Psoas muscle (tissue), 8 donors: ENCODE measurements around the gene INKA1. TPM values are rescaled to one million over a fixed set of nuclear protein-coding genes. Genes with fewer than 3 reads are reported as not detected.
A peak's percentile ranks its signal among the peaks of the same experiment; 100 is the strongest.

Experiments used
- ATAC-seq, 4 donors: fragments of 200-7000 bp; cut with Tn5 transposase; one replicate each; pipeline ENCODE4 v1.9.1; 2020; ENCODE audit warnings: moderate library complexity in 3 of 4, mild to moderate bottlenecking in 2 of 4
- DNase-seq, 2 donors: peaks; one replicate each; pipeline ENCODE4 v3.0.0-alpha.2; 2020
- H3K27ac ChIP-seq: fragments of 200-600 bp; one replicate; pipeline ENCODE4 v1.8.0; 2022
- H3K27me3 ChIP-seq, 3 donors: fragments of 200-600 bp in 1 of 3; one replicate each; pipeline versions ENCODE4 v1.6.1 to v1.8.0; 2013 to 2022; ENCODE audit warnings: low read length in 2 of 3, mild to moderate bottlenecking in 2 of 3, moderate library complexity in 1 of 3; ENCODE audit not compliant: insufficient read depth in 3 of 3
- H3K36me3 ChIP-seq, 2 donors: fragments of 200-600 bp in 1 of 2; one replicate each; pipeline versions ENCODE4 v1.6.1 to v1.8.0; 2013 to 2022; ENCODE audit warnings: low read depth in 1 of 2, mild to moderate bottlenecking in 1 of 2, moderate library complexity in 1 of 2; ENCODE audit not compliant: insufficient read depth in 1 of 2
- H3K4me1 ChIP-seq: fragments of 200-600 bp; one replicate; pipeline ENCODE4 v1.8.0; 2022
- H3K4me3 ChIP-seq: fragments of 200-600 bp; one replicate; pipeline ENCODE4 v1.8.0; 2022; ENCODE audit warnings: mild to moderate bottlenecking
- H3K9me3 ChIP-seq: fragments of 200-600 bp; one replicate; pipeline ENCODE4 v1.8.0; 2022
- WGBS, 3 donors: extraction: QIAGEN DNeasy Blood & Tissue Kit; methylation state at CpG; one replicate each; pipeline versions ENCODE4 v1.1.6 to v1.1.7; 2013; 5-methylcytosine and 5-hydroxymethylcytosine counted together
- intact Hi-C, 2 donors: fragments of 100-400 bp; cut with DNase I; formaldehyde crosslinking; loops; one replicate each; pipeline versions ENCODE4 v1.11.0 to v1.14.2; 2022
- polyA plus RNA-seq, 3 donors: library from polyadenylated mRNA; stranded (reverse); fragments of 200-250 nt; gene quantifications; one replicate each; pipeline ENCODE4 v1.2.3, GENCODE V29; 2013
- total RNA-seq, 4 donors: library from RNA; stranded (reverse); fragmentation: NEBNext Ultra II Directional in 2 of 4; extraction: Animal tissue kit (Norgen Biotek cat#: 25700) in 2 of 4; gene quantifications; one replicate each; pipeline versions ENCODE4 v1.2.1 to v1.2.4, GENCODE V29; 2021 to 2023
- TF ChIP-seq, protein P1 (sequence below): fragments of 200-600 bp; IDR thresholded peaks from one replicate; pipeline ENCODE4 v1.8.0; 2022; ENCODE audit warnings: antibody characterized with exemption
- donor health status: healthy with polysubstance abuse.
- donor health status: DM: no; HTN: no; CAD: no; lungs with moderate emphysema.
- donor health status: Bipolar disorder and iron deficiency.
- donor health status: healthy.
- donor health status: DM: yes; HTN: yes; CAD: no.
- donor health status: DM: no; HTN: no; CAD: no.
- donor health status: DM: no; HTN: no; CAD: no.
- donor health status: DM: yes; HTN: yes; CAD: no.

Gene INKA1
- total and polyA plus RNA-seq, 7 donors: 2.2 to 20.1 (median 3.6) TPM

DNA sequence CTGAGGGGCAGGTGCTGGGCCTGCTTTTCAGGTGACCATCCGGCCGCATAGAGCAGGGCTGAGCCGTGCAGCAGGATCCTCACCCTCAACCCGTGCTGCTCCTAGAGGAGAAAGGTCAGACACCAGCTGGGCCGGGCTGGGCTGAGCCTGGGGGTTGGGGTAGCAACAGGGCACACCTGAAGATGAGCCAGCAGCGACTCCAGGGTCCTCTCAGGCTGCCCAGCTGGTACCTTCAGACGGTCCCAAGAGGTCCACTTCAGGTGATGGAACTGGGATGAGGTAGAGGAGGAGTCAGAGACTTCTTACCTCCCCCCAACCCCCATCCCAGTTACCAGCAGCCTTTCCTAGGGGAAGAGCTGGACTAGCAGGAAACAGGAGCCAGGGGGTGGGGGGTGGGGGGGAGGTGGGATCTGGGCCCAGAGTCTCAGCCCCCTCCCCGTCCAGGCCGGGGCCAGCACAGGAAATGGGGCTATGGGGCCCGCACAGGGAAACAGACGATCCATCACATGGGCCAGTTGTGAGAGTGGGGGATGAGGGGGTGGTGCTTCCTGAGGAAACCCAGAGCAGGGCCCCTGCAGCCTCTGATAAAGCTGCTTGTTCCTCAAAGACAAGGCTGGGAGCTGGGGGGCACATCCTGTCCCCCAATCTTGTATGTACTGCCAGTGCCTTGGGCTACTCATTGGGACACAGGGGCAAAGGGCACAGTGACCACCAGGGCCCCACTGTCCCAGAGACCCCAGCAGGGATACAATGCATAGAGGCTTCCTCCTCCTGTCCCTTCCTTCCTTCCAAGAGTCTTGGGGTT is 3.0 kb downstream of the INKA1 start:
- 37 to 50% (median 41%) methylated on average over 8 to 11 of the region's 11 CpGs for WGBS, 3 donors
- no peaks in the 10 kb centered on the region for H3K27me3 ChIP-seq
- intact Hi-C loops: no loop called here
- DNase-seq (peak in 1 of 2 donors; percentile 64), ATAC-seq (no peak)
- no peaks in the 10 kb centered on the region for H3K9me3 ChIP-seq
- H3K4me3 ChIP-seq: peak overlapping the region; percentile 76
- peak overlapping the region; percentile 93 for H3K27ac ChIP-seq
- peaks cover 0 to 7% of the 10 kb centered on the region in 2 donors for H3K36me3 ChIP-seq
- TF ChIP-seq, protein P1, sequence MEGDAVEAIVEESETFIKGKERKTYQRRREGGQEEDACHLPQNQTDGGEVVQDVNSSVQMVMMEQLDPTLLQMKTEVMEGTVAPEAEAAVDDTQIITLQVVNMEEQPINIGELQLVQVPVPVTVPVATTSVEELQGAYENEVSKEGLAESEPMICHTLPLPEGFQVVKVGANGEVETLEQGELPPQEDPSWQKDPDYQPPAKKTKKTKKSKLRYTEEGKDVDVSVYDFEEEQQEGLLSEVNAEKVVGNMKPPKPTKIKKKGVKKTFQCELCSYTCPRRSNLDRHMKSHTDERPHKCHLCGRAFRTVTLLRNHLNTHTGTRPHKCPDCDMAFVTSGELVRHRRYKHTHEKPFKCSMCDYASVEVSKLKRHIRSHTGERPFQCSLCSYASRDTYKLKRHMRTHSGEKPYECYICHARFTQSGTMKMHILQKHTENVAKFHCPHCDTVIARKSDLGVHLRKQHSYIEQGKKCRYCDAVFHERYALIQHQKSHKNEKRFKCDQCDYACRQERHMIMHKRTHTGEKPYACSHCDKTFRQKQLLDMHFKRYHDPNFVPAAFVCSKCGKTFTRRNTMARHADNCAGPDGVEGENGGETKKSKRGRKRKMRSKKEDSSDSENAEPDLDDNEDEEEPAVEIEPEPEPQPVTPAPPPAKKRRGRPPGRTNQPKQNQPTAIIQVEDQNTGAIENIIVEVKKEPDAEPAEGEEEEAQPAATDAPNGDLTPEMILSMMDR: no peak
- peaks cover 38% of the 10 kb centered on the region for H3K4me1 ChIP-seq

DNA sequence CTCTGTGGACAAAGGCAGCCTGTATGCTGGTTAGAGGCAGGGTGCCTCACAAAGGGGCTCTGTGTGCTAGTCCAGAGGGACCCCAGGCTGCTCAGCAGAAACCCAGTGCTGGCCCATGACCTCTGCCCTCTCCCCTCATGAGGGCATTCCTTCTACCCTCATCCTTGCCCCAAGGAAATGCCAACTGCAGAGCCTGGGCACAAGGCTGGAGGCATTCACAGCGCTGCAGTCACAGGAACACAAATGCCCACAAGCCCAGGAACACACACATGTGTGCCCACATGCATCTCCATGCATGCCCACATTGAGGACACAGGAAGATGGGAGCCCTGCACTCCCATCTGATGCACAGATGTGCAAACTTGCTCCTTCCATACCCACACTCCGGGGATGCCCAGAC is 3.8 kb downstream of the INKA1 start:
- DNase-seq (no peak), ATAC-seq (no peak)
- Histone ChIP-seq H3K4me1 (peaks cover 38% of the 10 kb centered on the region), H3K36me3 (peaks cover 0 to 10% of the 10 kb centered on the region in 2 donors), H3K27me3 (no peaks in the 10 kb centered on the region), H3K9me3 (no peaks in the 10 kb centered on the region), H3K27ac (peak overlapping the region; percentile 93), H3K4me3 (no peak overlapping the region)
- TF ChIP-seq, protein P1: no peak
- intact Hi-C loops: no loop called here
- WGBS, 3 donors: 78 to 83% (median 81%) methylated on average over 2 of the region's 2 CpGs

- Histone ChIP-seq H3K27me3 (no peaks in the 10 kb centered on the region), H3K4me3 (no peak overlapping the region), H3K9me3 (no peaks in the 10 kb centered on the region), H3K27ac (peak overlapping the region; percentile 93), H3K4me1 (peaks cover 40% of the 10 kb centered on the region), H3K36me3 (peaks cover 0 to 12% of the 10 kb centered on the region in 2 donors)
- intact Hi-C loops: no loop called here
- TF ChIP-seq, protein P1: no peak
- ATAC-seq: no peak
- no peak for DNase-seq
- WGBS, 3 donors: 68 to 74% (median 70%) methylated on average over 13 of the region's 13 CpGs
Observed at GRCh38 chr3:49807431-49808114, 4.5 kb downstream of the INKA1 start.

DNA sequence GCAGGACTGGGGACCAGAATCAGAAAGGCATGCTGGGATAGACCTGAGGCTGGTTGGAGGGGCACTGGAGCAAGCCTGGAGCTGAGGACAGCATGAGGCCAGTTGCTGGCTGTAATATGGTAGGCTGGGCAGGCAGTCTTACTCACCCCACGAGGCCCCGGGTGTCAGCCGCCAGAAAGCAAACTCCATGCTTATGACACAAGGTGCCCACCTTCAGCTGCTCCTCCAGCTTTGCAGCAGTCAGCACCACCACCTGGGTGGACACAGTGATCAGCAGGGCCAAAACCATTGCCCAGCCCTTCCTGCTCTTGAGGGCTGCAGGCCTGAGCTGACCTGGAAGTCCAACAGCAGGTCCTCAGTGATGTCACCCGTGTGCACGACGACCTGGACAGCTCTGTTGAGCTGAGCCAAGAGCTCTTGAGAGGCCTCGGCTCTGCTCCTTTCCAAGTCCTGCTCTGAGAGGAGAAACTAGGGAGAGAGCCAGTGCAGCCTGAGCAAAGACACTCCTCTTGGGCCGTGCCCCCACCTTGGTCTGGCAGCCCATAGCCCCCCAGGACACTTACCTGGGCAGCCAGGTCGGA is 9.9 kb downstream of the INKA1 start:
- intact Hi-C loops: no loop called here
- Histone ChIP-seq H3K9me3 (no peaks in the 10 kb centered on the region), H3K36me3 (peaks cover 0 to 5% of the 10 kb centered on the region in 2 donors), H3K27me3 (no peaks in the 10 kb centered on the region), H3K4me1 (peaks cover 12% of the 10 kb centered on the region), H3K4me3 (peak overlapping the region; percentile 67), H3K27ac (peak overlapping the region; percentile 60)
- peak in 3 of 4 donors; percentile 13 to 35 (median 19) for ATAC-seq
- TF ChIP-seq, protein P1: no peak
- DNase-seq: no peak
- 20 to 39% (median 29%) methylated on average over 9 of the region's 9 CpGs for WGBS, 3 donors
